WTC11 (cell line): ENCODE data around the gene USP43.

Source experiments
- AFF4 ChIP-seq: sonication (generic); formaldehyde crosslinking; IDR thresholded peaks from 2 replicates; pipeline ENCODE4 v1.8.1; 2023; ENCODE audit warnings: mild to moderate bottlenecking, missing genetic modification reagents, borderline replicate concordance
- ATF3 ChIP-seq: sonication (generic); formaldehyde crosslinking; conservative IDR thresholded peaks from 2 replicates; pipeline ENCODE4 v1.8.1; 2022; ENCODE audit warnings: mild to moderate bottlenecking, missing genetic modification reagents
- CREM ChIP-seq: sonication (generic); formaldehyde crosslinking; IDR thresholded peaks from 2 replicates; pipeline ENCODE4 v1.8.1; 2022; ENCODE audit warnings: mild to moderate bottlenecking, missing genetic modification reagents, moderate library complexity
- ELF4 ChIP-seq: sonication (generic); formaldehyde crosslinking; IDR thresholded peaks from 2 replicates; pipeline ENCODE4 v1.8.1; 2022; ENCODE audit warnings: low read depth, mild to moderate bottlenecking, moderate library complexity, missing genetic modification reagents
- EMX1 ChIP-seq: fragments of 250-450 bp; sonication (Bioruptor Pico); IDR thresholded peaks from 2 replicates; pipeline ENCODE4 v1.8.0; 2021; ENCODE audit warnings: mild to moderate bottlenecking
- IRF1 ChIP-seq: sonication (generic); formaldehyde crosslinking; IDR thresholded peaks from 2 replicates; pipeline ENCODE4 v1.8.0; 2023; ENCODE audit warnings: missing genetic modification reagents
- IRF2 ChIP-seq: sonication (generic); formaldehyde crosslinking; IDR thresholded peaks from 2 replicates; pipeline ENCODE4 v1.8.0; 2022; ENCODE audit warnings: low read depth, missing genetic modification reagents, borderline replicate concordance
- SMAD3 ChIP-seq: sonication (generic); formaldehyde crosslinking; IDR thresholded peaks from 2 replicates; pipeline ENCODE4 v1.8.0; 2022; ENCODE audit warnings: missing genetic modification reagents, mild to moderate bottlenecking, borderline replicate concordance
- SP1 ChIP-seq: sonication (generic); formaldehyde crosslinking; conservative IDR thresholded peaks from 2 replicates; pipeline ENCODE4 v1.8.1; 2022; ENCODE audit warnings: missing genetic modification reagents
- USF2 ChIP-seq: sonication (generic); formaldehyde crosslinking; IDR thresholded peaks from 2 replicates; pipeline ENCODE4 v1.8.1; 2023; ENCODE audit warnings: mild to moderate bottlenecking, missing genetic modification reagents, moderate library complexity
- ZNF121 ChIP-seq: sonication (generic); formaldehyde crosslinking; IDR thresholded peaks from 2 replicates; pipeline ENCODE4 v1.8.0; 2023; ENCODE audit warnings: missing genetic modification reagents
- TF ChIP-seq, protein P1 (sequence below): fragments of 200-600 bp; IDR thresholded peaks from 2 replicates; pipeline ENCODE4 v1.8.0; 2022; ENCODE audit warnings: antibody characterized with exemption
- TF ChIP-seq, protein P2 (sequence below): sonication (generic); formaldehyde crosslinking; IDR thresholded peaks from 2 replicates; pipeline ENCODE4 v1.8.1; 2023; ENCODE audit warnings: mild to moderate bottlenecking, missing genetic modification reagents, moderate library complexity
- TF ChIP-seq, protein P3 (sequence below): sonication (generic); formaldehyde crosslinking; IDR thresholded peaks from 2 replicates; pipeline ENCODE4 v1.8.0; 2022; ENCODE audit warnings: mild to moderate bottlenecking, missing genetic modification reagents

- no peak for TF ChIP-seq SP1 (CRISPR knock-in tag)
- TF ChIP-seq SMAD3 (CRISPR knock-in tag) = no peak
- no peak for TF ChIP-seq EMX1 (CRISPR knock-in tag)
- TF ChIP-seq IRF2 = no peak
- no peak for TF ChIP-seq CREM (CRISPR knock-in tag)
- TF ChIP-seq ELF4 (CRISPR knock-in tag) = no peak
- TF ChIP-seq USF2 (CRISPR knock-in tag) = no peak
- TF ChIP-seq, protein P1, sequence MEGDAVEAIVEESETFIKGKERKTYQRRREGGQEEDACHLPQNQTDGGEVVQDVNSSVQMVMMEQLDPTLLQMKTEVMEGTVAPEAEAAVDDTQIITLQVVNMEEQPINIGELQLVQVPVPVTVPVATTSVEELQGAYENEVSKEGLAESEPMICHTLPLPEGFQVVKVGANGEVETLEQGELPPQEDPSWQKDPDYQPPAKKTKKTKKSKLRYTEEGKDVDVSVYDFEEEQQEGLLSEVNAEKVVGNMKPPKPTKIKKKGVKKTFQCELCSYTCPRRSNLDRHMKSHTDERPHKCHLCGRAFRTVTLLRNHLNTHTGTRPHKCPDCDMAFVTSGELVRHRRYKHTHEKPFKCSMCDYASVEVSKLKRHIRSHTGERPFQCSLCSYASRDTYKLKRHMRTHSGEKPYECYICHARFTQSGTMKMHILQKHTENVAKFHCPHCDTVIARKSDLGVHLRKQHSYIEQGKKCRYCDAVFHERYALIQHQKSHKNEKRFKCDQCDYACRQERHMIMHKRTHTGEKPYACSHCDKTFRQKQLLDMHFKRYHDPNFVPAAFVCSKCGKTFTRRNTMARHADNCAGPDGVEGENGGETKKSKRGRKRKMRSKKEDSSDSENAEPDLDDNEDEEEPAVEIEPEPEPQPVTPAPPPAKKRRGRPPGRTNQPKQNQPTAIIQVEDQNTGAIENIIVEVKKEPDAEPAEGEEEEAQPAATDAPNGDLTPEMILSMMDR = no peak
- TF ChIP-seq ATF3 = no peak
- TF ChIP-seq ZNF121 = no peak
- TF ChIP-seq, protein P2, sequence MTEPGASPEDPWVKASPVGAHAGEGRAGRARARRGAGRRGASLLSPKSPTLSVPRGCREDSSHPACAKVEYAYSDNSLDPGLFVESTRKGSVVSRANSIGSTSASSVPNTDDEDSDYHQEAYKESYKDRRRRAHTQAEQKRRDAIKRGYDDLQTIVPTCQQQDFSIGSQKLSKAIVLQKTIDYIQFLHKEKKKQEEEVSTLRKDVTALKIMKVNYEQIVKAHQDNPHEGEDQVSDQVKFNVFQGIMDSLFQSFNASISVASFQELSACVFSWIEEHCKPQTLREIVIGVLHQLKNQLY (CRISPR knock-in tag) = no peak
- no peak for TF ChIP-seq AFF4 (CRISPR knock-in tag)
- TF ChIP-seq, protein P3, sequence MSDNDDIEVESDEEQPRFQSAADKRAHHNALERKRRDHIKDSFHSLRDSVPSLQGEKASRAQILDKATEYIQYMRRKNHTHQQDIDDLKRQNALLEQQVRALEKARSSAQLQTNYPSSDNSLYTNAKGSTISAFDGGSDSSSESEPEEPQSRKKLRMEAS (CRISPR knock-in tag) = no peak
- TF ChIP-seq IRF1 (CRISPR knock-in tag) = no peak
Observed at GRCh38 chr17:9700136-9700535, 54.8 kb downstream of the USP43 start.
